GM12892 (cell line): ENCODE measurements around the gene TNS3.

Experiments
- POLR2A ChIP-seq: IDR thresholded peaks from 2 replicates; pipeline ENCODE4 v1.6.1; 2011; ENCODE audit warnings: low read depth, low read length, control low read depth
- POLR2AphosphoS5 ChIP-seq: IDR thresholded peaks from 2 replicates; pipeline ENCODE4 v1.6.1; 2011; ENCODE audit warnings: low read depth, low read length, control low read depth

- no peak for TF ChIP-seq POLR2AphosphoS5
- no peak for TF ChIP-seq POLR2A
Measured at GRCh38 chr7:47631711-47632110, 49.8 kb upstream of the TNS3 start.
